Central memory CD8-positive, alpha-beta T cell (primary cell): ENCODE measurements around the gene FBXL22.

ENCODE experiments used
- ATAC-seq: fragments of 150-1000 bp; cut with Tn5 transposase; replicated peaks from 2 replicates; pipeline ENCODE4 v1.10.0; 2022; ENCODE audit warnings: mild to moderate bottlenecking, moderate FRiP score, moderate number of reproducible peaks; ENCODE audit not compliant: poor library complexity, severe bottlenecking; ENCODE audit errors: extremely low read depth
- DNase-seq, 2 donors: peaks; one replicate each; pipeline ENCODE4 v3.0.0; 2021; ENCODE audit warnings: low spot score in 2 of 2
- H3K27ac Mint-ChIP-seq: one replicate; pipeline ENCODE4 v1.8.0; 2022; ENCODE audit warnings: low read depth, mild to moderate bottlenecking, moderate library complexity, mixed read lengths
- H3K27me3 Mint-ChIP-seq: one replicate; pipeline ENCODE4 v1.8.0; 2022; ENCODE audit warnings: mixed read lengths
- H3K36me3 Mint-ChIP-seq: one replicate; pipeline ENCODE4 v1.8.0; 2022; ENCODE audit warnings: mild to moderate bottlenecking, moderate library complexity, mixed read lengths; ENCODE audit not compliant: insufficient read depth
- H3K4me1 Mint-ChIP-seq: one replicate; pipeline ENCODE4 v1.8.0; 2022; ENCODE audit warnings: mixed read lengths
- H3K4me3 Mint-ChIP-seq: one replicate; pipeline ENCODE4 v1.8.0; 2022; ENCODE audit warnings: mild to moderate bottlenecking, moderate library complexity, mixed read lengths
- H3K9me3 Mint-ChIP-seq: one replicate; pipeline ENCODE4 v1.8.0; 2022; ENCODE audit warnings: mixed read lengths

Gene FBXL22

DNA sequence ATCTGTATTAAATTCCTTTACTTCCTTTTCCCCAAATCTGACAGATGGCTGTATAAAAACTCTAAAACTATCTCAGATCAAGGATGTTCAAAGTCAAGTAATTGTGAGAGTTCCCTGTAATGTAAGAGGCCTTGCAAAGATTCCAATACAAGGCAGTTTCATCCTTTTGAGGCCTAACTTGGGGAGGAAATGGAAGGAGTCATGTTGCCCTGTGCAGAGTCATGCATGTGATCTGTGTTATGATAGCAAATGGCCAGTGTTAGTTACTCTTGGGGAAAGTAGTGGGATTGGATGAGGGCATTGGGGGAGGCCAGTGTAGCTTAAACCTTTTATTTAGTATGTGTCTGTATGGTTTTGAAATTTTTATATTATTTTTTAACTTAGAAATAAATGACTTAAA lies 23.7 kb upstream of the FBXL22 start:
- peak overlapping the region; percentile 59 for H3K27ac Mint-ChIP-seq
- no peak for DNase-seq
- no peak for ATAC-seq
- H3K9me3 Mint-ChIP-seq: no peaks in the 10 kb centered on the region
- H3K27me3 Mint-ChIP-seq: no peaks in the 10 kb centered on the region
- peaks cover 2% of the 10 kb centered on the region for H3K4me1 Mint-ChIP-seq
- no peak overlapping the region for H3K4me3 Mint-ChIP-seq
- peaks cover 46% of the 10 kb centered on the region for H3K36me3 Mint-ChIP-seq

DNA sequence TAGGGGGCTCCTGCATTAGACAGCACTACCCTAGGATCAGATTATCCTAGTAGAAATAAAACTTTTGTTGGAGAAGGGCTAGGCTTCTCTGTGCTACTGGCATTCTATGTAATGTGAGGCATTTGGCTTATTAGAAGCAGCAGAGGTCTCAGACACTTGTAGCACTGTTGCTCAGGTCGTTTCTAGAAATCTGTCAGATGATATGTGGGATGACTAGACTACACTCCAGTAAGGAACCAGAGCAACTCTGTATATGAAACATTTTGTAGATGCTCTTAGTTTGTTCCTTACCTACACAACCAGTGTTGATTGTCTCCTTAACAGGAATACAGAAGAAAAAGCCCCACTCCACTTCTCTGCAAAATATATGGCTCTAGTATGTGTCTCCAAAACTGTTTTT lies 21.9 kb upstream of the FBXL22 start:
- Mint-ChIP-seq H3K27ac (no peak overlapping the region), H3K27me3 (no peaks in the 10 kb centered on the region)
- no peak for ATAC-seq

DNA sequence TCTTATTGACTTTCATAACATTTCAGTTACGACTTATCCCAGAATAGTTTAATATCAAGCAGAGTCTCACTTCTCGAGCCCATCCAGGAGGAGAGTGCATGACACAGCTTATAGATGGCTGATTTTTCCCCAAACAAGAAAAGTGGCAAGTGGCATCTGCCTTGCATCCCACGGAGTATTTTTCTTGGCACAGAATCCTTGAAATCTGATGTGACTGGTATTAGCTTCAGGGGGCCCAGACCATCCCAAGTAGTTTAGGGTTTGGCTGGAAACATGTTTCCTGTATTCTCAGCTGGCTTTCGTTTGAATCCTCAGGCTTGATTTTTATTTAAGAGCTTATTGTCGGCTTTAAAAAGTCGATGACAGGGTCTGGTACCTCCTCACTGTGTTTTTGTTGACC lies 20.7 kb upstream of the FBXL22 start:
- DNase-seq (no peak), ATAC-seq (no peak)
- H3K27me3 Mint-ChIP-seq: no peaks in the 10 kb centered on the region
- peaks cover 6% of the 10 kb centered on the region for H3K4me1 Mint-ChIP-seq
- H3K4me3 Mint-ChIP-seq: no peak overlapping the region
- H3K9me3 Mint-ChIP-seq: no peaks in the 10 kb centered on the region
- no peak overlapping the region for H3K27ac Mint-ChIP-seq
- H3K36me3 Mint-ChIP-seq: peaks cover 49% of the 10 kb centered on the region

More for the DNA sequence above, 21.9 kb upstream of the FBXL22 start:
- H3K4me3 Mint-ChIP-seq: no peak overlapping the region
- peaks cover 6% of the 10 kb centered on the region for H3K4me1 Mint-ChIP-seq
- H3K9me3 Mint-ChIP-seq: no peaks in the 10 kb centered on the region
- H3K36me3 Mint-ChIP-seq: peaks cover 49% of the 10 kb centered on the region
- no peak for DNase-seq

DNA sequence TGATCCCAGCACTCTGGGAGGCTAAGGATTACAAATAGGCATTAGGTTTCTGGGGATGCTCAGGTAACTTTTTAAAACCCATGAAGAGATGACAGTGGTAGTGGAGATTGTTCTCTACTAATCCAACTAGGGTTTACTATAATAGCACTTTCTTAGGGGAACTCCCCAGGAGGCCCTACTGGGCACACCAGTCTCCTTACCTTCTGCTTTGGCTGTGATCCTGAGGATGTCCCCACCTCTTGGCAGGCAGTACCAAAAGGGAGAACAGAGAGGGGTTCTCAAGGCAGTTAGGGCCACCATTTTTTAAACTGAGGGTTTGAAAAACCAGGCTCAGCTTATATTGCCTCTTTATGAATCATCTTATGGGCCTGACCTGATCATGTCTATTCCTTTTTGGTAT lies 15.0 kb upstream of the FBXL22 start:
- DNase-seq: no peak
- ATAC-seq: no peak
- Mint-ChIP-seq H3K27ac (peak overlapping the region; percentile 29), H3K36me3 (peaks cover 42% of the 10 kb centered on the region), H3K4me3 (no peak overlapping the region), H3K9me3 (no peaks in the 10 kb centered on the region), H3K27me3 (no peaks in the 10 kb centered on the region), H3K4me1 (peaks cover 23% of the 10 kb centered on the region)

DNA sequence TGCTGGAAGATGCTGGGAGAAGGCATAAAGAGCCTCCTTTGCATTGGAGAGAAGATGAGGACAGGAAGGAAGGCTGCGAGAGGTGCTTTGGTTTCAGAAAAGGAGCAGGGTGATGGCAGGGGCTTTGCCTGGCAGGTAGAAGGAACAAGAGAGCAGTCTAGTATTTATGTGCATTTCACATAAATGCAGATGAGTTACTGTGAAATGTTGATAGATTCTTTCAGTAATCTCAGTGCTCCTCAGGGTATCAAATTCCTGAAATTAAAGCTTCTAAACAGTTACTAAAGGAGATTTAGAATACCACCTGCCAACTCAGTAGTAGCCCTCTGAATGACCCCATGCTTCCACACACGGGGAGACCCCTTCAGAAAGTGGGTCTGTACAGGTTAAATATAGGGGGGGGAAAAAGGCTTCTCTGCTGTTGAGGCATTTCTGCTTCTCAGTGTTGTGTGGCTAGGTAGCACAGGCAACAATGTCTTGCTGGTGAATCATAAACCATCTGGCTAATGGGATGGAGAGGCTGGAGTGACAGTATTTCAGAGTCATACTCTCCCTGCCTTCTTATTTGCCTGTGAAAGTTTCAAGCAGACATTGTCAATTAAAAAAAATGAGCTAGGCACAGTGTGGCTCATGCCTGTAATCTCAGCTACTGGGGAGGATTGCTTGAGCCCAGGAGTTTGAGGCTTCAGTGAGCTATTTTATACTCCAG lies 14.3 kb upstream of the FBXL22 start:
- H3K27ac Mint-ChIP-seq: peak overlapping the region; percentile 29
- H3K4me3 Mint-ChIP-seq: no peak overlapping the region
- peaks cover 45% of the 10 kb centered on the region for H3K36me3 Mint-ChIP-seq
- peaks cover 23% of the 10 kb centered on the region for H3K4me1 Mint-ChIP-seq
- H3K27me3 Mint-ChIP-seq: no peaks in the 10 kb centered on the region
- no peaks in the 10 kb centered on the region for H3K9me3 Mint-ChIP-seq
- ATAC-seq: no peak
- no peak for DNase-seq

DNA sequence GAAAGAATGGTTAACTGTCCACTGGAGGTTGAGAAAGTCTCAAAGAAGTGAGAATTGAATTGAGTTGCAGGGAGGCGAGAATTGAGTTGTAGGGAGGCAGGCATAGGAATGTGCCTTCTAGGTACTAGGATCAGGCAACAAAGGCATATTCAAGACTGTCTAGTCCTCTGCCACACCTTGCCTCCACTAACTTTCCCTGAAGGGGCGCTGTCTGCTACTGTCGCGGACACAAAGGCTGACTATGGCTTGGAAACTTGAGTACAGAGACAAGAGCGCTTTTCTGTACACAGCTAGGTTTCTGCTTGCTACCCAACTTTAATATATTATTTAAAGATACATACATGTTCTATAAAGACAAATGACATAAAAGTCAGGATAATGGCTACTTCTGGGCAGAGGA lies 10.4 kb upstream of the FBXL22 start:
- ATAC-seq: no peak
- H3K27me3 Mint-ChIP-seq: no peaks in the 10 kb centered on the region
- no peak overlapping the region for H3K27ac Mint-ChIP-seq
- peaks cover 62% of the 10 kb centered on the region for H3K36me3 Mint-ChIP-seq
- H3K4me1 Mint-ChIP-seq: peaks cover 25% of the 10 kb centered on the region
- H3K9me3 Mint-ChIP-seq: no peaks in the 10 kb centered on the region
- DNase-seq: no peak
- H3K4me3 Mint-ChIP-seq: no peak overlapping the region

DNA sequence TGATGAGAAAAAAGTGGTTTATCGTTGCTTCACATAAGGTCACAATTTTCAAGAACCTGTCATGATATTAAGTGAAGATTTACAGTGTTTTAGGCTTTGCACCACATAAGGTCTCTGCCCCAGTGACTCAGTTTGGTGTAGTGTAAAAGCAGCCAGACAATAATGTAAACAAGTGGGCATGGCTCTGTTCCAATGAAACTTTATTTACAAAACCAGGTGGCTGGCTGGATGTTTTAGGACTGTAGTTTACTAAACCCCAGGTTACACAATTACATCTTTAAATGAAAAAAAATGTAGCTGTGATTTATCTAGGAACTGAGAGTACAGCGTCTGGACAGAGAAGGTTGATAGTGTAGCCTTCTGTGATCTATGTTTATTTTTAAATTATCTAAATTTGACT lies 9.7 kb upstream of the FBXL22 start:
- Mint-ChIP-seq H3K4me1 (peaks cover 21% of the 10 kb centered on the region), H3K27me3 (no peaks in the 10 kb centered on the region), H3K36me3 (peaks cover 66% of the 10 kb centered on the region), H3K9me3 (no peaks in the 10 kb centered on the region), H3K27ac (no peak overlapping the region), H3K4me3 (no peak overlapping the region)
- ATAC-seq: no peak
- DNase-seq: no peak

DNA sequence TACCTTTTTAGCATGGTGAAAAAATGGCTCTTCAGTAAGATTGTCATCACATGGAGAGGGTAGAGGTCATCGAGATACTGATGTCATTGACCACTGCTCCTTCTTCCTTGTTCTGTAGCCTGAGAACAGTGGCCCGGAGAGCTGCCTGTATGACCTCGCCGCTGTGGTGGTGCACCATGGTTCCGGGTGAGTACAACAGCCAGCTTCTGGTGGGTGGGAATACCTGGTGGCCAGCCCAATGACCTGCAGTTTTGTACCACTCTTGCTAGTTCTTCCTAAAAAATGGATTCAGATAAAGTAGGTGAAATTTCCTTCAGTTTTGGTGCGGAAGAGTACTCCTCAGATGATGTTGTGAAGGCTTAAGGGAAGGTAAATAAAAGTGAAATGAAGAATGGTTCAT lies 8.4 kb upstream of the FBXL22 start:
- no peak for ATAC-seq
- no peak overlapping the region for H3K27ac Mint-ChIP-seq
- no peak overlapping the region for H3K4me3 Mint-ChIP-seq
- H3K36me3 Mint-ChIP-seq: peaks cover 71% of the 10 kb centered on the region
- H3K27me3 Mint-ChIP-seq: no peaks in the 10 kb centered on the region
- DNase-seq: no peak
- H3K4me1 Mint-ChIP-seq: peaks cover 18% of the 10 kb centered on the region
- no peaks in the 10 kb centered on the region for H3K9me3 Mint-ChIP-seq

DNA sequence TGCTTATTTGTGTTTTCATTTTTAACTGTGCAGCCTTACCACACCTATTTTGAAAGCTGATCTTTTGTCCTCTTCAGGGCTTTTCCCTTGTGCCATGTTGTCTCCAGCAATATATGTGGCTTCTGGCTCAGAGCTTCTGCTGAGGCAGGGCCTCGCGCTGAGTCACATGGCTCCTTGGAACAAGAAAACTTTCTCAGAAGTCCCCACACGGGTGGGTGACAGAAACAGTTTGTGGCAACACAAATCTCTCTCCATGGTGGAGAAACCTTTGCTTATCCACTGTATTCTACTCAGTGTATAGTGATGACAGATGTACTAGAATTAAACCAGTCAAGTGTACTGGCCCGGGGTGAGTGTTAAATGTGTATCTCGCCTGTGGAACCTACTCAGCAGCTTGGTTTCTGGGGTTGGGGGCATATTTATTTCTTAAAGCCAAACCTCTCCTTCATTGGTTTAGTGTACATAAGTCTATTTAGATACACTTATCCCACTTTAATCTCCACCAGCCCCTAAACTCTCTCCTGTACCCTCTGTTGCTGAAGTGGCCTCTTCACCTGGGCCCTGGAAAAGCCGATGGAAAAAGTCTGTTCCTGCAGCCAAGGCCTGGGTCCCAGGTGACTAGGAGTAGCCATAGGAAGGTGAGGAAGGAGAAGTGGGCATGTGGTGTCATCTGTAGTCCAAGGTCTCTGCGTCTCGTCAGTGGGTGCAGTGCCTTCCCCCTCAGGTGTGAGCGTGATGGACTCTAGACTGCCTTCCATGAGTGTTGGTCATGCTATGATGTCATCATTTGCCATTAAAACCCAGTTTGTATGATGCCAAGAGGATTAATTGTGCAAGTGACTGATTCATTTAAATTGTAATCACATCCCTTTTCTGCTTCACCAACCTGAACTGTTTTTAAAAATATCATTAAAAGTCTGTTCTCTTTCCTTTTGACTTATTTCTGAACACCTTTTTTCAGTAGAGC lies 3.2 kb upstream of the FBXL22 start:
- DNase-seq (no peak), ATAC-seq (no peak)
- Mint-ChIP-seq H3K4me3 (peak overlapping the region; percentile 25), H3K4me1 (peaks cover 27% of the 10 kb centered on the region), H3K27ac (peak overlapping the region; percentile 85), H3K9me3 (no peaks in the 10 kb centered on the region), H3K27me3 (no peaks in the 10 kb centered on the region), H3K36me3 (peaks cover 48% of the 10 kb centered on the region)

DNA sequence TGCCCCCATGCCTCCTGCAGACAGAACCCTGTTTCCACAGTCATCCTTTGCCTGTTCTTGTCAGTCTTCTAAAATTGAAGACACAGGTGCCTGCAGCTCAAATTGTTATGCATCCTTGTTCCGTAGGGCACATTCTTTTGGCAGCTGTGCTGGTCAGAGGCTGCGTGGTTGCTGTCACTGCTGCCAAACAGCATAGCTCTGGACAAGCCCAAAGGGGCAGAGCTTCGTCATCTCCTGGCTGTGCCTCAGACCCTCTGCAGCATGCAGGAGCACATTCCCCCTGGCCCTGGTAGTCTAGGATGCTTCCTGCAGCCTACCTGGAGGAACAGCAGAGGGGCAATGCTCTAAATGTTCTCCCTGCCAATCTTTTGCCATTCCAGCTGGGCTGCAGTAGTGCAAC lies 2.1 kb upstream of the FBXL22 start:
- H3K4me1 Mint-ChIP-seq: peaks cover 37% of the 10 kb centered on the region
- ATAC-seq (no peak), DNase-seq (no peak)
- H3K27me3 Mint-ChIP-seq: no peaks in the 10 kb centered on the region
- H3K36me3 Mint-ChIP-seq: peaks cover 43% of the 10 kb centered on the region
- no peaks in the 10 kb centered on the region for H3K9me3 Mint-ChIP-seq
- H3K27ac Mint-ChIP-seq: peak overlapping the region; percentile 85
- no peak overlapping the region for H3K4me3 Mint-ChIP-seq

DNA sequence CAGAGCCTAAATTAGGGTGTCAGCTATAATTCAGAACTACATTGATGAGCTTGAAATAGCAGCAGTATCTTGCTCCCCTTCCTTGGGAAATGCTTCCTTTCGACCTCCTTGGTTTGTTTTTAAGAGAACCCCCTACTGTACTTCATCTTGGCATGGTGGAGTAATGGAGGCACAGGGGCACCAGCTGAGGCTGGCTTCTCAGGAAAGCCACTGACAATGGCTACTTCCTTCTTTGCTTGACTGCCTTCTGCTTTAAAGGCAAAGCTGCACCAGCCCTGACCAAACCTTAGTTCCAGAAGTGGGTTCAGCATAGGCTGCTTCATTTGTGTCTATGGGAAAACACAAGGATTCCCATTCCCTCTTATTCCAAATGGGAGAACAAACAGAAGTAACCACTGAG lies 1.5 kb upstream of the FBXL22 start:
- no peak for DNase-seq
- ATAC-seq: no peak
- Mint-ChIP-seq H3K27me3 (no peaks in the 10 kb centered on the region), H3K27ac (peak overlapping the region; percentile 65), H3K4me1 (peaks cover 42% of the 10 kb centered on the region), H3K4me3 (no peak overlapping the region), H3K9me3 (no peaks in the 10 kb centered on the region), H3K36me3 (peaks cover 41% of the 10 kb centered on the region)

DNA sequence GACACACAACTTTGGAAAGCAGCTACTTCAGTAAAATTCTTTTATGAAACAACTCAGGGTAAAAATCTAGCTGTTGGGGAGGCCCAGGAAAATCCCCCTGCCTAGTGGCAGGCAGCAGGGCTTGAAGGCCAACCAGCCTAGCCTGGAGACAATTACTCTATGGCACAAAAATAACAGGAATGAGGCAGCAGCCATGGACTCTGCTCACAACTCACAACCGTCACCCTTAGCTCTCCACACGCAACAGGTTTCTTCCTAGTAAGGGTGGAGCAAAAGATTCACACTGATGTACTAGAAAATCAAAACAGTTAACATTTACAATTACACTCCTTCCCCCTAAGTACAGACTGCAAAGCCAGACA lies 530 bp upstream of the FBXL22 start:
- H3K36me3 Mint-ChIP-seq: peaks cover 38% of the 10 kb centered on the region
- no peaks in the 10 kb centered on the region for H3K27me3 Mint-ChIP-seq
- H3K27ac Mint-ChIP-seq: peak overlapping the region; percentile 65
- ATAC-seq: no peak
- H3K4me1 Mint-ChIP-seq: peaks cover 40% of the 10 kb centered on the region
- no peak overlapping the region for H3K4me3 Mint-ChIP-seq
- DNase-seq: no peak
- no peaks in the 10 kb centered on the region for H3K9me3 Mint-ChIP-seq

DNA sequence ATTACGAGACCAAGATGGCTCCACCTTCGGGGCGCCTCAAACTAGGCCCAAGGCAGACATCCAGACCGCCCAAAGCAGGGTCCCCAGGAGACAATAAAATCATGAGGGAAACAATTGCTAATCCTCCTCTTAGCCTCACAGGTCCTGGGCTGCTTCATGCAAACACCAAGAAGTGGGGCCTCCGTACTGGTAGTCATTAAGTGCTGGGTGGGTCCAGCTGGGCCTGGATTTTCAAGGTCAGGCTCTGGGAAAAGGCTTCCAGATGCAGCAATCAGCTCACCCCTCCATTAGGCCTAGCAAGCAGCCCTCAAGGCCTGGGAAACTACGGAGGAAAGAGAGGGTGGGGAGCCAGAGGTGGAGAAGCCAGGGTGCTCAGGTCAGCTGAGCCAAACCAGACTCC lies 634 bp downstream of the FBXL22 start:
- H3K4me3 Mint-ChIP-seq: no peak overlapping the region
- no peaks in the 10 kb centered on the region for H3K9me3 Mint-ChIP-seq
- H3K36me3 Mint-ChIP-seq: peaks cover 27% of the 10 kb centered on the region
- DNase-seq: no peak
- no peaks in the 10 kb centered on the region for H3K27me3 Mint-ChIP-seq
- peaks cover 47% of the 10 kb centered on the region for H3K4me1 Mint-ChIP-seq
- ATAC-seq: no peak
- no peak overlapping the region for H3K27ac Mint-ChIP-seq
